GM10248 (cell line): ENCODE measurements around the gene WDR87.
"Not testable (repeated sequence)": the region's sequence is repeated elsewhere in the genome, so short reads cannot be mapped to it uniquely, and the experiment has no call there.

Experiments
- CTCF ChIA-PET: fragments of 300-600 bp; sonication (Branson Sonifier 250); formaldehyde crosslinking; extraction: SDS; loops from one replicate; lab custom pipeline; 2021; ENCODE audit warnings: antibody characterized with exemption; lab: Yijun Ruan, JAX
- POLR2A ChIA-PET: fragments of 350-650 bp; sonication (Branson Sonifier 250); formaldehyde crosslinking; extraction: SDS; loops from one replicate; lab custom pipeline; 2020; ENCODE audit warnings: antibody characterized with exemption; lab: Yijun Ruan, JAX
- DNase-seq: peaks from one replicate; pipeline ENCODE4 v3.0.0; 2012; ENCODE audit errors: extremely low spot score
- TF ChIP-seq, protein P1 (sequence below): IDR thresholded peaks from 2 replicates; pipeline ENCODE4 v1.5.1; 2012; ENCODE audit warnings: mild to moderate bottlenecking, low read depth; ENCODE audit errors: extremely low read depth, missing control alignments, control extremely low read depth

WDR87 gene

DNA sequence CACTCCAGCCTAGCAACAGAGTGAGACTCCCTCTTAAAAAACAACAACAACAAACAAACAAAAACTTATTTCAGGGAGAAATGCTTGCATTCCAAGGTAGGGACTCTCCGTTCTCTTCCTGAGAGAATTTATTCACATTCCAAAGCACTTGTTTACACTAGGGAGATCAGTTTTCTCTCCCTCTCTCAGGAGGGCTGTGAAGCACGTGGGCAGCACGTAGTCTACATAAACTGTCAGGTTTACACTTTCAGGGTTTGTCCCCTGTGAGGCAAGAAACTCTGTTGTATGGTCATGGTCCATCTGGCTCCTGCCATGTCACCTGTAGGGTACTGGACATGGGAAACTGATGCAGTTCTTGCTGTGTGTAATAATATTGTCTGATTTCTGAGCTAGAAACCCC, 31.6 kb downstream of the WDR87 start:
- POLR2A ChIA-PET: no interaction called here
- no peak for DNase-seq

DNA sequence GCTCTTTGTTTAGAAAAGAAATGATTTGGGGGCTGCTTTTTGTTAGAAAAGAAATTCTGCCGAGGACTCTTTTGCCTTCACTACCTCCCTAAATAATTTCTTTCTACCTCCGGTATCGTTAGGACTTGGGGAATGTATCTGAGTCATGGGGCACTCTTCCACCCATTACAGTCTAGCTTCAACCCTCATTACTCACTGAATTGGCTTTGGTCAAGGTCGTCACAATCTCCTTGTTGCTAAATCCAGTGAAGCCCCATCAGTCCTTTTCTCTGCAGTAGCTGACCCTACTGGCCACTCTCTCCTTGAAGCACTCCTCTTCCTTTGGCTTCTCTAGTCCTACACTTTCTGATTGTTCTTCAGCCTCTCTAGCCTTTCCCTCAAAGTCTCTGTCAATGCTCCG, 34.0 kb downstream of the WDR87 start:
- TF ChIP-seq, protein P1, sequence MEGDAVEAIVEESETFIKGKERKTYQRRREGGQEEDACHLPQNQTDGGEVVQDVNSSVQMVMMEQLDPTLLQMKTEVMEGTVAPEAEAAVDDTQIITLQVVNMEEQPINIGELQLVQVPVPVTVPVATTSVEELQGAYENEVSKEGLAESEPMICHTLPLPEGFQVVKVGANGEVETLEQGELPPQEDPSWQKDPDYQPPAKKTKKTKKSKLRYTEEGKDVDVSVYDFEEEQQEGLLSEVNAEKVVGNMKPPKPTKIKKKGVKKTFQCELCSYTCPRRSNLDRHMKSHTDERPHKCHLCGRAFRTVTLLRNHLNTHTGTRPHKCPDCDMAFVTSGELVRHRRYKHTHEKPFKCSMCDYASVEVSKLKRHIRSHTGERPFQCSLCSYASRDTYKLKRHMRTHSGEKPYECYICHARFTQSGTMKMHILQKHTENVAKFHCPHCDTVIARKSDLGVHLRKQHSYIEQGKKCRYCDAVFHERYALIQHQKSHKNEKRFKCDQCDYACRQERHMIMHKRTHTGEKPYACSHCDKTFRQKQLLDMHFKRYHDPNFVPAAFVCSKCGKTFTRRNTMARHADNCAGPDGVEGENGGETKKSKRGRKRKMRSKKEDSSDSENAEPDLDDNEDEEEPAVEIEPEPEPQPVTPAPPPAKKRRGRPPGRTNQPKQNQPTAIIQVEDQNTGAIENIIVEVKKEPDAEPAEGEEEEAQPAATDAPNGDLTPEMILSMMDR: no peak
- CTCF ChIA-PET: no interaction called here
- no peak for DNase-seq

More for the DNA sequence above, 31.6 kb downstream of the WDR87 start:
- CTCF ChIA-PET: no interaction called here
- TF ChIP-seq, protein P1: no peak

DNA sequence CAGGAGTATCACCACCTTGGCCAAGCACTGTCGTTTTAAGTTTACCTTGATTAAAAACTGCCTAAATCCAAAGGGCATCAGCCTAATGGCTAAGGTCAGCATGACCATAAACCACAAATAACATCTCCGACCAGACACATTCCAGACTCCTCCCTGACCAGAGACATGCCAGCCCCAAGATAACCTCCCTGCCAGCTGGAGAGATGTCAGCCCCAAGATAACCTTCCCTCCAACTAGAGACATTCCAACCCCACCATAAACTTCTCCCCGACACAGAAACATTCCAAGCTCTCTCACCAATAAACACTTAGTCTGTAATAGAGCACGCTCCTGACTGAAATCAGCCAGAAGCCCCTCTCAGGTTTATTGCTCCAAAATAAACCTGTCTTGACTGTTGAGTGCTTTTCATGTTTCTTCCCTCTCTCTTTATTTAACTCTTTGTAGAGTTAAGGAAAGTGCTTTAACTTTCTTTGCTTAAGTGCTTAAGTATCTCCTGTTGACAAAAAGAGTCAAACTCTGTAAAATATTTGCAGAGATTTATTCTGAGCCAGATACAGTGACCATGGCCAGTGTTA, 36.5 kb downstream of the WDR87 start:
- no peak for DNase-seq
- ChIA-PET CTCF (no interaction called here), POLR2A (no interaction called here)
- TF ChIP-seq, protein P1: no peak

More for the DNA sequence above, 34.0 kb downstream of the WDR87 start:
- POLR2A ChIA-PET: no interaction called here

DNA sequence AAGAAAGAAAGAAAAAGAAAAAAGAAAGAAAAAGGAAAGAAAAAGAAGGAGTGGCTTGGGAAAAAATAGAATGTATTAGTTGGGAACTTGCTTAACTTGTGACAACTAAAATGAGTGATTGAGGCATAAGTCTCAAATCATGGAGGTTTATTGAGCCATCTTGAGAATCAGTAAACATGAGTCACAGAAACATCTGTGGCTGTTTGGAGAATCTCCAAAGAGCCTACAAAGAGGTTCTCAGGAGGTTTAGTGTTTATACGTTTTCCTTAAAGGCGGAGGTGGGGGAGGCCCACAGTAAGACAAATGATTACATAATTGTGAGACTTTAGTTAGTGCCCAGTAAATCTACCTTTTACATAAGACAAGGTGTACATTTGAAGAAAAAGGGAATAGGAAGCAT, 38.6 kb downstream of the WDR87 start:
- TF ChIP-seq, protein P1: no peak
- CTCF ChIA-PET: no interaction called here
- POLR2A ChIA-PET: no interaction called here
- DNase-seq: no peak

DNA sequence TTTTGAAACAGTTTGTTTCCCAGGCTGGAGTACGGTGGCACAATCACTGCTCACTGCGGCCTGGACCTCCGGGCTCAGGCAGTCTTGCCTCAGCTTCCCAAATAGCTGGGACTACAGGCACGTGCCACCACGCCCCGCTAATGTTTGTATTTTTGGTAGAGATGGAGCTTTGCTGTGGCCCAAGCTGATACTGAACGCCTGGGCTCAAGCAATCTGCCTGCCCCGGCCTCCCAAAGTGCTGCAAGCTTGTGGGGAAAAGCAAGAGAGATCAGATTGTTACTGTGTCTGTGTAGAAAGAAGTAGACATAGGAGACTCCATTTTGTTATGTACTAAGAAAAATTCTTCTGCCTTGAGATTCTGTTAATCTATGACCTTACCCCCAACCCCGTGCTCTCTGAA, 40.5 kb downstream of the WDR87 start:
- CTCF ChIA-PET, POLR2A ChIA-PET, DNase-seq: not testable (repeated sequence)

DNA sequence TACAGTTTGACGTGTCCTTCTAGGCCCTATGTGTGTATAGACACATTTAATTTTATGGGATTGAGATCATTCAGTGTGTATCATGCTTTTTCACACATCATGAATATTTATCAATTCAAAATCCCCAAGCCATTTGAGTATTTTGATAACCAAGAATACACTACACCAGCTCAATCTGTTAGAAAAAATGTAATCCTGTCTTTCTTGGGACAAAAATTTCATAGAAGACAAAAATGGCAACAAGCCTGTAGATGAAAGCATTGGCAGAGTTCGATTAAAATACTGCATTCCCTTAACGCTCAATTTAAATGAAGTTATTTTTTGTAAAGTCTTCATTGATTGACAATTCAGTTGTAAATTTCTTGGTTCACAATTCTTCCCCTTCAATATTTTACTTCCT, 41.9 kb downstream of the WDR87 start:
- no peak for DNase-seq
- ChIA-PET POLR2A (no interaction called here), CTCF (no interaction called here)
- TF ChIP-seq, protein P1: no peak

DNA sequence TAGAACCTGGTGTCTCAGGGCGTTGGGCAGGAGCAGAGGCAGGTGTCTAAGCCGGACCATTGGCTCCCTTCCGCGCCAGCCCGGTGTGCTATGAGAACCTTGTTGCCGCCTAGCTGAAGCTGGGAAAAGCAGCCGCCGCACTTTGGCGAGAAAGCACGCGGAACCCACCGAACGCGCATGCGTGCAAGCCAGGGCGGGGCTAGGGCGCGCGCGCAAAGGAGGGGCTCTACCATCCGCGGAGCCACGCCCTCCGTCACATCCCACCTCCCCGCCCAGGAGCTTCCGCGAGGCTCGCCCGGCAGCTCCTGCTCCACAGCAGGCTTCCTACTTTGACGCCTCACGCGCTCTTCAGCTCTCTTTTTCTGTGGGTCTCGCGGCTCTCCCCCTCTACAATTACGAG, 51.3 kb downstream of the WDR87 start:
- TF ChIP-seq, protein P1: no peak
- peak; percentile 40 for DNase-seq
- ChIA-PET CTCF (interaction anchor here (0.9 kb wide), 1 partner anchor 10 kb away, joined by 3 read pairs; no protein-coding TSS in a partner anchor), POLR2A (no interaction called here)
